Breast epithelium (tissue), 4 donors: ENCODE data around the gene FAM3D. TPM values are rescaled to one million over a fixed set of nuclear protein-coding genes. Genes with fewer than 3 reads are reported as not detected.

ENCODE experiments used
- DNase-seq, 2 donors: peaks; one replicate each; pipeline ENCODE4 v3.0.0-alpha.2; 2019; ENCODE audit warnings: low spot score in 2 of 2
- H3K27ac ChIP-seq, 2 donors: fragments of 200-600 bp; sonication (generic) in 1 of 2; one replicate each; pipeline ENCODE4 v1.5.1; 2016 to 2019; ENCODE audit warnings: mild to moderate bottlenecking in 1 of 2
- H3K27me3 ChIP-seq, 2 donors: fragments of 200-600 bp; sonication (generic) in 1 of 2; one replicate each; pipeline versions ENCODE4 v1.5.1 to v1.6.0; 2017 to 2019; ENCODE audit warnings: control low read depth in 1 of 2, mild to moderate bottlenecking in 1 of 2
- H3K36me3 ChIP-seq: fragments of 200-600 bp; one replicate; pipeline ENCODE4 v1.5.1; 2019
- H3K4me1 ChIP-seq, 2 donors: fragments of 200-600 bp; sonication (generic); one replicate each; pipeline ENCODE4 v1.5.1; 2016 to 2019; ENCODE audit warnings: control low read depth in 1 of 2
- H3K4me3 ChIP-seq, 3 donors: fragments of 200-600 bp; sonication (generic); 1 replicate in 2 of 3; 2 replicates in 1 of 3; pipeline ENCODE4 v1.5.1; 2016 to 2019; ENCODE audit warnings: mild to moderate bottlenecking in 3 of 3, moderate library complexity in 2 of 3
- H3K9me3 ChIP-seq, 2 donors: fragments of 200-600 bp; sonication (generic) in 1 of 2; one replicate each; pipeline ENCODE4 v1.5.1; 2016 to 2019; ENCODE audit warnings: control low read depth in 1 of 2
- POLR2A ChIP-seq: fragments of 450-650 bp; IDR thresholded peaks from one replicate; pipeline ENCODE4 v1.6.1; 2016; ENCODE audit warnings: antibody characterized with exemption, mild to moderate bottlenecking, moderate library complexity
- POLR2AphosphoS5 ChIP-seq, 3 donors: sonication (generic); formaldehyde crosslinking; IDR thresholded peaks; one replicate each; pipeline ENCODE4 v1.6.1; 2017; ENCODE audit warnings: antibody characterized with exemption in 3 of 3
- intact Hi-C: fragments of 100-400 bp; cut with DNase I; formaldehyde crosslinking; loops from one replicate; pipeline ENCODE4 v1.15.1; 2023; ENCODE audit warnings: low total_unique reads
- total RNA-seq, 3 donors: library from RNA; depleted of rRNA; stranded (reverse); fragments of >200 nt; gene quantifications; one replicate each; pipeline ENCODE4 v1.1.0, GENCODE V29; 2016
- TF ChIP-seq, protein P1 (sequence below), 3 donors: fragments of 450-650 bp; IDR thresholded peaks; one replicate each; pipeline ENCODE4 v1.5.1; 2016 to 2017; ENCODE audit warnings: antibody characterized with exemption in 3 of 3, mild to moderate bottlenecking in 3 of 3, moderate library complexity in 3 of 3

Gene FAM3D
- total RNA-seq, 3 donors from 2014 or later = 4.3 to 17.6 TPM; not detected in 1

DNA sequence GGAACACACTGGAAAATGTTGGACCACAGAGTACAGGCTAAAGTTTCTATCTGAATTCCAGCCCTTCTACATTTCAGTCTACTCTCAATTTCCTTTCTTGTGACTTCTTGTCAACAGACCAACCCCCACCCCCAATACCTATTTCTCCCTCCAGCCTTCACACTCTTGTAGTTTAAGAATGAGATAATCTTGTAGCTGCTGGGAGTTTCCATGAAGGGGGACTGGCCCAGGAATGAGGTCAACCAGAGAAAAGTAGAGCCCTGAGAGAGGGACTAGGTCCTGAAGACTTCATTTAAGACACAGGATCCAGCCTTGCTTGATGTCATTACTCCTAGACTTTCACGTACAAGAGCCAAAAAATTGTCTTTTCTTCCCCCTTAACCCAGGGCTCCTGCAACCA, 59.9 kb downstream of the FAM3D start:
- intact Hi-C loops = no loop called here
- H3K9me3 ChIP-seq = peaks cover 7 to 9% of the 10 kb centered on the region in 2 donors
- TF ChIP-seq POLR2A (no peak), POLR2AphosphoS5 (IDR thresholded peaks at IDR 0.05) (no peak)
- TF ChIP-seq, protein P1, sequence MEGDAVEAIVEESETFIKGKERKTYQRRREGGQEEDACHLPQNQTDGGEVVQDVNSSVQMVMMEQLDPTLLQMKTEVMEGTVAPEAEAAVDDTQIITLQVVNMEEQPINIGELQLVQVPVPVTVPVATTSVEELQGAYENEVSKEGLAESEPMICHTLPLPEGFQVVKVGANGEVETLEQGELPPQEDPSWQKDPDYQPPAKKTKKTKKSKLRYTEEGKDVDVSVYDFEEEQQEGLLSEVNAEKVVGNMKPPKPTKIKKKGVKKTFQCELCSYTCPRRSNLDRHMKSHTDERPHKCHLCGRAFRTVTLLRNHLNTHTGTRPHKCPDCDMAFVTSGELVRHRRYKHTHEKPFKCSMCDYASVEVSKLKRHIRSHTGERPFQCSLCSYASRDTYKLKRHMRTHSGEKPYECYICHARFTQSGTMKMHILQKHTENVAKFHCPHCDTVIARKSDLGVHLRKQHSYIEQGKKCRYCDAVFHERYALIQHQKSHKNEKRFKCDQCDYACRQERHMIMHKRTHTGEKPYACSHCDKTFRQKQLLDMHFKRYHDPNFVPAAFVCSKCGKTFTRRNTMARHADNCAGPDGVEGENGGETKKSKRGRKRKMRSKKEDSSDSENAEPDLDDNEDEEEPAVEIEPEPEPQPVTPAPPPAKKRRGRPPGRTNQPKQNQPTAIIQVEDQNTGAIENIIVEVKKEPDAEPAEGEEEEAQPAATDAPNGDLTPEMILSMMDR (IDR thresholded peaks at IDR 0.05) = no peak
- H3K36me3 ChIP-seq = no peaks in the 10 kb centered on the region
- H3K27me3 ChIP-seq = no peaks in the 10 kb centered on the region
- H3K4me3 ChIP-seq = no peak overlapping the region
- H3K4me1 ChIP-seq = no peaks in the 10 kb centered on the region
- DNase-seq = no peak
- H3K27ac ChIP-seq = peak overlapping the region; percentile 25 to 84

DNA sequence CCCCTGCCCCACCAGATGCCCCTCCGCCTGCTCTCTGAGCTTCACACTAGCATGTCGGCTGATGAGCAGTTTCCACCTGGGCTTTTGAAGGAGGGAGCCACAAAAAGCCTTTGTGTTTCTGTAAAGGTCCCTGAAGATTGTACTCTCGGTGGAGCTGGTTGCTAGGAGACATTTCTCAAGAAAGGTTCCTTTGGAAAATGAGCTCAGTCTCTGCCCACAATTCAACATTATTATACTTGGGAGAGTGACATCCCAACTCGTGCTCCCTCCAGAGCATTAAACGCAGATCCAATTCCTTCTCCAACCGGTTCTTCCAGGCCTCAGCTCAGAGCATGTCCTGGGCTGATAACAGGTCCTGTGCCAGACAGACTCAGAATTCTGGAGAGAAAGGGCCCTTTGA, 62.5 kb downstream of the FAM3D start:
- intact Hi-C loops = no loop called here
- peaks cover 7 to 9% of the 10 kb centered on the region in 2 donors for H3K9me3 ChIP-seq
- no peak for DNase-seq
- no peak overlapping the region for H3K4me3 ChIP-seq
- H3K27me3 ChIP-seq = no peaks in the 10 kb centered on the region
- no peaks in the 10 kb centered on the region for H3K4me1 ChIP-seq
- no peaks in the 10 kb centered on the region for H3K36me3 ChIP-seq
- TF ChIP-seq POLR2AphosphoS5 (IDR thresholded peaks at IDR 0.05) (peak in 1 of 3 donors; percentile 18), POLR2A (no peak)
- TF ChIP-seq, protein P1 (IDR thresholded peaks at IDR 0.05) = no peak
- peak overlapping the region; percentile 71 to 84 for H3K27ac ChIP-seq

DNA sequence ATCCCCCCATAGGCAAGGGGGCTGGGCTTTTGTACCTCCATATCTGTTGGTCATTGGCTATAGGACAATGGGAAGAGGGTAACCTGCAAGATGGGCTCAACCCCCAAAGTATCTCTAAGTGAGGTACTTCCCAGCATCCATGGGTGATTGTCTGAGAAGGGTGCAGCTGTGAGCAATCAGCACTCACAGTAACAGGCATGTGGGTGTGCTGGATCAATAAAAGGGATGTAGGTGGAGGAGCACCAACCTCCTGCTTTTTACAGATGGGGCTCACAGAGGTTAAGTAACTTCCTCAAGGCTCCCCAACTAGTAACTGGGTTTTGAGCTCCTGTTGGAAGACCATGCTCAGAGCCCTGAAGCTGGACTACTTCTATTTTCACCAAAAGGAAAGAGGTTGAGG, 63.0 kb downstream of the FAM3D start:
- no peak for TF ChIP-seq POLR2A
- TF ChIP-seq, protein P1 (IDR thresholded peaks at IDR 0.05) = no peak
- no peak for TF ChIP-seq POLR2AphosphoS5 (IDR thresholded peaks at IDR 0.05)

DNA sequence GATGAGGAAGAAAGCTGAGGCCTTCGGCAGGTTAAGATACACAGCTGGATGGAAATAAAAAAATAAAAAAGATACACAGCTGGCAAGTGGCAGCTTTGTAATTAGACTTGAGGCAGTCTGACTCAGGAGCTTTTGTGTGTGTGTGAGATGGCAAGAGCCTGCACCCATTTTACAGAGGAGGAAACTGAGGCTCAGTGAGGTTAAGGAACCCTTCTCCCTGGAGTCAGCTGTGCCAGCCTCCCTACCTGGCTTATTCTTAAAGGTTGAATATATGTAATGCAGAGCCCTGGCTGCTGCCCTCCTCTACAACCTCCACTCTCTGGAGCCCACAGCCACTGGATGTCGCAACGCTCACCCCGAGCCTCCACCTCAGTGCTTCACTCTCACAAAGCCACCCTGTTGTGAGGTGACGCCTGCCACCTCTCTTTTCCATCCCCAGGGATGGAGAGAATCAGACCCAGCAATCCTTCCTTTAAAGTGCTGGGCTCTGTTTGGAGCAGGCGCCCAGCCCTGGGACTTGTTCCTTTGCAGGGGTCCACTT, 68.7 kb downstream of the FAM3D start:
- no peak for DNase-seq
- TF ChIP-seq POLR2AphosphoS5 (IDR thresholded peaks at IDR 0.05) (no peak), POLR2A (no peak)
- TF ChIP-seq, protein P1 (IDR thresholded peaks at IDR 0.05) = no peak
- intact Hi-C loops = no loop called here
- Histone ChIP-seq H3K36me3 (no peaks in the 10 kb centered on the region), H3K4me1 (no peaks in the 10 kb centered on the region), H3K4me3 (no peak overlapping the region), H3K27ac (no peak overlapping the region), H3K27me3 (no peaks in the 10 kb centered on the region), H3K9me3 (no peaks in the 10 kb centered on the region)

More for the DNA sequence above, 63.0 kb downstream of the FAM3D start:
- Histone ChIP-seq H3K27me3 (no peaks in the 10 kb centered on the region), H3K9me3 (peaks cover 7 to 9% of the 10 kb centered on the region in 2 donors), H3K4me1 (no peaks in the 10 kb centered on the region), H3K4me3 (no peak overlapping the region), H3K36me3 (no peaks in the 10 kb centered on the region), H3K27ac (peak overlapping the region; percentile 71 to 84)
- DNase-seq = no peak
- intact Hi-C loops = no loop called here

GRCh38 chr3:58596834-58597518, 69.6 kb downstream of the FAM3D start:
- Histone ChIP-seq H3K27ac (no peak overlapping the region), H3K36me3 (no peaks in the 10 kb centered on the region), H3K4me3 (no peak overlapping the region), H3K9me3 (no peaks in the 10 kb centered on the region), H3K27me3 (no peaks in the 10 kb centered on the region), H3K4me1 (no peaks in the 10 kb centered on the region)
- TF ChIP-seq POLR2A (no peak), POLR2AphosphoS5 (IDR thresholded peaks at IDR 0.05) (no peak)
- TF ChIP-seq, protein P1 (IDR thresholded peaks at IDR 0.05) = no peak
- intact Hi-C loops = no loop called here
- no peak for DNase-seq
